CD4-positive, alpha-beta T cell (primary cell): ENCODE results near the gene SELENOV. TPM values are rescaled to one million over a fixed set of nuclear protein-coding genes. Genes with fewer than 3 reads are reported as not detected.
A peak's percentile ranks its signal among the peaks of the same experiment; 100 is the strongest.

Experiments
- ATAC-seq: fragments of 200-7000 bp; cut with Tn5 transposase; one replicate; pipeline ENCODE4 v1.10.0; 2022; ENCODE audit warnings: mild to moderate bottlenecking; ENCODE audit not compliant: poor library complexity
- CTCF ChIA-PET: fragments of 350-600 bp; sonication (Branson Sonifier 250); formaldehyde crosslinking; loops from one replicate; lab custom pipeline; 2021; ENCODE audit warnings: antibody characterized with exemption, inconsistent platforms; lab: Charles Lee
- POLR2A ChIA-PET: fragments of 350-600 bp; sonication (Branson Sonifier 250); formaldehyde crosslinking; loops from one replicate; lab custom pipeline; 2021; ENCODE audit warnings: antibody characterized with exemption, inconsistent platforms; lab: Charles Lee
- DNase-seq, 14 experiments: peaks; one replicate each; pipeline ENCODE4 v3.0.0-alpha.2; 2013 to 2020; ENCODE audit warnings: mixed read lengths in 2 of 14
- H3K27ac ChIP-seq, 2 donors: one replicate each; pipeline versions ENCODE4 v1.5.1 to v1.7.0; 2013; ENCODE audit warnings: low read length in 2 of 2, low read depth in 1 of 2, mild to moderate bottlenecking in 1 of 2
- H3K27me3 ChIP-seq, 2 experiments: 1 replicate in 1 of 2; 2 replicates in 1 of 2; pipeline versions ENCODE4 v1.6.1 to v1.7.0; 2013; ENCODE audit warnings: low read length in 2 of 2, control low read depth in 1 of 2, mild to moderate bottlenecking in 1 of 2, moderate library complexity in 1 of 2; ENCODE audit not compliant: insufficient read depth in 2 of 2, control insufficient read depth in 1 of 2
- H3K36me3 ChIP-seq: one replicate; pipeline ENCODE4 v1.6.1; 2013; ENCODE audit warnings: low read length, control low read depth; ENCODE audit not compliant: insufficient read depth
- H3K4me1 ChIP-seq: one replicate; pipeline ENCODE4 v1.6.1; 2013; ENCODE audit warnings: low read length, control low read depth; ENCODE audit not compliant: insufficient read depth
- H3K4me3 ChIP-seq: one replicate; pipeline ENCODE4 v1.5.1; 2013; ENCODE audit warnings: mild to moderate bottlenecking, low read length, moderate library complexity
- H3K9me3 ChIP-seq, 2 experiments: 1 replicate in 1 of 2; 2 replicates in 1 of 2; pipeline versions ENCODE4 v1.6.1 to v1.7.0; 2013; ENCODE audit warnings: low read length in 2 of 2, mild to moderate bottlenecking in 2 of 2, control low read depth in 1 of 2, moderate library complexity in 1 of 2; ENCODE audit not compliant: control insufficient read depth in 1 of 2, insufficient read depth in 1 of 2
- H3K27ac Mint-ChIP-seq: one replicate; pipeline ENCODE4 v1.8.0; 2020; ENCODE audit warnings: mixed read lengths
- H3K27me3 Mint-ChIP-seq: one replicate; pipeline ENCODE4 v1.8.0; 2021; ENCODE audit warnings: mixed read lengths
- H3K36me3 Mint-ChIP-seq: one replicate; pipeline ENCODE4 v1.8.0; 2021; ENCODE audit warnings: low read depth, mixed read lengths
- H3K4me1 Mint-ChIP-seq: one replicate; pipeline ENCODE4 v1.8.0; 2021; ENCODE audit warnings: low read depth, mixed read lengths
- H3K4me3 Mint-ChIP-seq: one replicate; pipeline ENCODE4 v1.8.0; 2020; ENCODE audit warnings: mild to moderate bottlenecking, mixed read lengths
- H3K9me3 Mint-ChIP-seq: one replicate; pipeline ENCODE4 v1.8.0; 2020; ENCODE audit warnings: mixed read lengths
- CTCF ChIP-seq: fragments of 200-600 bp; IDR thresholded peaks from one replicate; pipeline ENCODE4 v1.8.0; 2022; ENCODE audit warnings: antibody characterized with exemption, mild to moderate bottlenecking
- intact Hi-C, 2 experiments: fragments of 100-400 bp; cut with DNase I in 1 of 2; cut with micrococcal nuclease in 1 of 2; formaldehyde crosslinking; loops; one replicate each; pipeline versions ENCODE4 v1.15.1 to v1.9.0; 2023 to 2025; cut with DNase I, micrococcal nuclease
- total RNA-seq, 174 experiments: library from RNA in 2 of 174; stranded (reverse) in 2 of 174; gene quantifications; one replicate each; pipeline ENCODE4 v1.2.3 and lab custom pipeline; 2021 to 2026

Gene SELENOV
- total RNA-seq, 2 experiments from 2014 or later: not detected

- Histone ChIP-seq H3K9me3 (no peaks in the 10 kb centered on the region), H3K36me3 (no peaks in the 10 kb centered on the region), H3K27ac (no peak overlapping the region), H3K4me1 (no peaks in the 10 kb centered on the region), H3K27me3 (no peaks in the 10 kb centered on the region), H3K4me3 (no peak overlapping the region)
- H3K36me3 Mint-ChIP-seq: peaks cover 4% of the 10 kb centered on the region
- no peak overlapping the region for H3K4me3 Mint-ChIP-seq
- TF ChIP-seq CTCF: no peak
- DNase-seq (no peak), ATAC-seq (no peak)
- H3K4me1 Mint-ChIP-seq: peaks cover 7% of the 10 kb centered on the region
- ChIA-PET CTCF (interaction anchor here (1.2 kb wide), 1 partner anchor 22 kb away, joined by 3 read pairs; no protein-coding TSS in a partner anchor), POLR2A (no interaction called here)
- intact Hi-C loops: no loop called here
- H3K27me3 Mint-ChIP-seq: no peaks in the 10 kb centered on the region
- H3K27ac Mint-ChIP-seq: no peak overlapping the region
- no peaks in the 10 kb centered on the region for H3K9me3 Mint-ChIP-seq
These were observed 10.3 kb downstream of the SELENOV start for GRCh38 chr19:39525205-39525604.

GRCh38 chr19:39531834-39532232 is 16.9 kb downstream of the SELENOV start:
- peaks cover 35% of the 10 kb centered on the region for H3K4me1 Mint-ChIP-seq
- no peaks in the 10 kb centered on the region for H3K27me3 Mint-ChIP-seq
- peak overlapping the region; percentile 86 for H3K27ac Mint-ChIP-seq
- no peaks in the 10 kb centered on the region for H3K36me3 ChIP-seq
- no peak for TF ChIP-seq CTCF
- POLR2A ChIA-PET: interaction anchor here (0.9 to 2.9 kb wide), 7 partner anchors 8 to 124 kb away, joined by 3 to 17 read pairs (median 6); partner anchors contain the start of genes EID2, RPS16, SELENOV and SUPT5H
- no peak for ATAC-seq
- no peak for DNase-seq
- H3K27ac ChIP-seq: no peak overlapping the region
- CTCF ChIA-PET: interaction anchor here (0.8 to 2.2 kb wide), 11 partner anchors 10 to 410 kb away, joined by 3 to 17 read pairs (median 4); partner anchors contain the start of genes DLL3, PLEKHG2, SAMD4B and TIMM50
- peaks cover 8% of the 10 kb centered on the region for H3K36me3 Mint-ChIP-seq
- H3K4me1 ChIP-seq: peaks cover 15% of the 10 kb centered on the region
- no peaks in the 10 kb centered on the region for H3K9me3 ChIP-seq
- intact Hi-C loops: loop anchor here (1.0 to 10.0 kb wide), 9 partner anchors 58 to 420 kb away; partner anchors contain the start of genes SAMD4B (in 2 of the 2), MED29 (in 1 of the 2), PAF1 (in 1 of the 2) and PAK4 (in 1 of the 2)
- no peaks in the 10 kb centered on the region for H3K9me3 Mint-ChIP-seq
- no peaks in the 10 kb centered on the region for H3K27me3 ChIP-seq
- peak overlapping the region; percentile 96 for H3K4me3 Mint-ChIP-seq
- peak overlapping the region; percentile 79 for H3K4me3 ChIP-seq

- Histone ChIP-seq H3K36me3 (no peaks in the 10 kb centered on the region), H3K27ac (peak within 1 kb of the TSS in 1 of 2 donors; percentile 74), H3K27me3 (no peaks in the 10 kb centered on the region), H3K4me3 (peak within 1 kb of the TSS; percentile 79), H3K9me3 (no peaks in the 10 kb centered on the region), H3K4me1 (peaks cover 15% of the 10 kb centered on the region)
- DNase-seq (peak; percentile 87 to 99 (median 94)), ATAC-seq (peak; percentile 95)
- Mint-ChIP-seq H3K27ac (peak within 1 kb of the TSS; percentile 86), H3K36me3 (peaks cover 8% of the 10 kb centered on the region), H3K27me3 (no peaks in the 10 kb centered on the region), H3K4me3 (peak within 1 kb of the TSS; percentile 96), H3K9me3 (no peaks in the 10 kb centered on the region), H3K4me1 (peaks cover 39% of the 10 kb centered on the region)
- peak; percentile 97 for TF ChIP-seq CTCF
- POLR2A ChIA-PET: interaction anchor here (0.6 to 2.9 kb wide), 10 partner anchors 10 to 137 kb away, joined by 3 to 17 read pairs (median 5); partner anchors contain the start of genes RPS16, SELENOV, SUPT5H and TIMM50
- CTCF ChIA-PET: interaction anchor here (0.6 to 2.2 kb wide), 16 partner anchors 8 to 410 kb away, joined by 3 to 17 read pairs (median 4); partner anchors contain the start of genes DLL3, PLEKHG2, SAMD4B and SELENOV
- intact Hi-C loops: loop anchor here (1.0 to 10.0 kb wide), 9 partner anchors 58 to 420 kb away; partner anchors contain the start of genes SAMD4B (in 2 of the 2), MED29 (in 1 of the 2), PAF1 (in 1 of the 2) and PAK4 (in 1 of the 2)
These were observed 17.5 kb downstream of the SELENOV start, which contains the start of gene EID2B for GRCh38 chr19:39532233-39533002. TSS of gene EID2B (minus strand) at chr19:39532852. CDS start at chr19:39532802, 50 bp downstream.
